GM06990 (cell line): ENCODE data around the gene C1orf167.

ENCODE experiments used
- DNase-seq: peaks from one replicate; pipeline ENCODE4 v3.0.0-alpha.2; 2011; ENCODE audit not compliant: insufficient read length; ENCODE audit errors: extremely low read depth
- H3K27me3 ChIP-seq: replicated peaks from 2 replicates; pipeline ENCODE4 v1.6.0; 2011; ENCODE audit warnings: low read length; ENCODE audit not compliant: control insufficient read depth, insufficient read depth
- H3K36me3 ChIP-seq: 2 replicates; pipeline ENCODE4 v1.5.1; 2011; ENCODE audit warnings: low read length; ENCODE audit not compliant: control insufficient read depth, insufficient read depth
- H3K4me3 ChIP-seq: replicated peaks from 2 replicates; pipeline ENCODE4 v1.5.1; 2011; ENCODE audit warnings: low read depth, mild to moderate bottlenecking, control low read depth, low read length
- TF ChIP-seq, protein P1 (sequence below): IDR thresholded peaks from 2 replicates; pipeline ENCODE4 v1.5.1; 2011; ENCODE audit warnings: low read length, control low read depth, mild to moderate bottlenecking, inconsistent platforms; ENCODE audit not compliant: insufficient read depth, poor library complexity, severe bottlenecking

The C1orf167 gene

GRCh38 chr1:11725616-11726015 lies 36.4 kb upstream of the C1orf167 start:
- Histone ChIP-seq H3K27me3 (no peaks in the 10 kb centered on the region; the same call in 1 of the 2 replicates), H3K4me3 (no peak overlapping the region), H3K36me3 (no peaks in the 10 kb centered on the region)
- no peak for DNase-seq
- TF ChIP-seq, protein P1, sequence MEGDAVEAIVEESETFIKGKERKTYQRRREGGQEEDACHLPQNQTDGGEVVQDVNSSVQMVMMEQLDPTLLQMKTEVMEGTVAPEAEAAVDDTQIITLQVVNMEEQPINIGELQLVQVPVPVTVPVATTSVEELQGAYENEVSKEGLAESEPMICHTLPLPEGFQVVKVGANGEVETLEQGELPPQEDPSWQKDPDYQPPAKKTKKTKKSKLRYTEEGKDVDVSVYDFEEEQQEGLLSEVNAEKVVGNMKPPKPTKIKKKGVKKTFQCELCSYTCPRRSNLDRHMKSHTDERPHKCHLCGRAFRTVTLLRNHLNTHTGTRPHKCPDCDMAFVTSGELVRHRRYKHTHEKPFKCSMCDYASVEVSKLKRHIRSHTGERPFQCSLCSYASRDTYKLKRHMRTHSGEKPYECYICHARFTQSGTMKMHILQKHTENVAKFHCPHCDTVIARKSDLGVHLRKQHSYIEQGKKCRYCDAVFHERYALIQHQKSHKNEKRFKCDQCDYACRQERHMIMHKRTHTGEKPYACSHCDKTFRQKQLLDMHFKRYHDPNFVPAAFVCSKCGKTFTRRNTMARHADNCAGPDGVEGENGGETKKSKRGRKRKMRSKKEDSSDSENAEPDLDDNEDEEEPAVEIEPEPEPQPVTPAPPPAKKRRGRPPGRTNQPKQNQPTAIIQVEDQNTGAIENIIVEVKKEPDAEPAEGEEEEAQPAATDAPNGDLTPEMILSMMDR, result no peak

DNA sequence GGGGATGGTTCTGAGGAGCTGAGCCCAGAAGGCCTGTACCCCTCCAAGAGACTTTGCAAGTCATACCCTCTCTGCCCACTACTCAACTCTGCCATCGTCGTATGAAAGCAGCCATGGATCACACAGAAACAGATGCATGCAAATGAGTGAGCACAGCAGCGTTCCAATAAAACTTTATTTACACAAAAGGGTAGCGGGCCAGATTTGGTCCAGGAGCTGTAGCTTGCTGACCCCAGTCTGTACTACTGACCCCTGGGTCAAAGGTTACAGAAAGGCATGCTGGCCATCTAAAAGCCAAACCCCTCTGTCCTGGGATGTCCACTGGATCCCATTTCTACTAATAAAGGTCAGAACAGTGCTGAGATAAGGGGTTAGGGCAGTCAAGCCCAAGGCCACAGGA lies 34.9 kb upstream of the C1orf167 start:
- no peaks in the 10 kb centered on the region for H3K36me3 ChIP-seq

GRCh38 chr1:11728126-11728806 lies 33.7 kb upstream of the C1orf167 start:
- Histone ChIP-seq H3K4me3 (no peak overlapping the region), H3K36me3 (no peaks in the 10 kb centered on the region), H3K27me3 (no peaks in the 10 kb centered on the region)
- no peak for DNase-seq
- TF ChIP-seq, protein P1, result no peak

More for the DNA sequence above, 34.9 kb upstream of the C1orf167 start:
- H3K27me3 ChIP-seq, result no peaks in the 10 kb centered on the region; the same call in 1 of the 2 replicates
- TF ChIP-seq, protein P1, result no peak
- no peak overlapping the region for H3K4me3 ChIP-seq
- DNase-seq, result no peak

GRCh38 chr1:11729155-11729497 lies 32.9 kb upstream of the C1orf167 start:
- DNase-seq, result no peak
- H3K4me3 ChIP-seq, result no peak overlapping the region
- TF ChIP-seq, protein P1, result no peak
- H3K36me3 ChIP-seq, result no peaks in the 10 kb centered on the region
- no peaks in the 10 kb centered on the region for H3K27me3 ChIP-seq

DNA sequence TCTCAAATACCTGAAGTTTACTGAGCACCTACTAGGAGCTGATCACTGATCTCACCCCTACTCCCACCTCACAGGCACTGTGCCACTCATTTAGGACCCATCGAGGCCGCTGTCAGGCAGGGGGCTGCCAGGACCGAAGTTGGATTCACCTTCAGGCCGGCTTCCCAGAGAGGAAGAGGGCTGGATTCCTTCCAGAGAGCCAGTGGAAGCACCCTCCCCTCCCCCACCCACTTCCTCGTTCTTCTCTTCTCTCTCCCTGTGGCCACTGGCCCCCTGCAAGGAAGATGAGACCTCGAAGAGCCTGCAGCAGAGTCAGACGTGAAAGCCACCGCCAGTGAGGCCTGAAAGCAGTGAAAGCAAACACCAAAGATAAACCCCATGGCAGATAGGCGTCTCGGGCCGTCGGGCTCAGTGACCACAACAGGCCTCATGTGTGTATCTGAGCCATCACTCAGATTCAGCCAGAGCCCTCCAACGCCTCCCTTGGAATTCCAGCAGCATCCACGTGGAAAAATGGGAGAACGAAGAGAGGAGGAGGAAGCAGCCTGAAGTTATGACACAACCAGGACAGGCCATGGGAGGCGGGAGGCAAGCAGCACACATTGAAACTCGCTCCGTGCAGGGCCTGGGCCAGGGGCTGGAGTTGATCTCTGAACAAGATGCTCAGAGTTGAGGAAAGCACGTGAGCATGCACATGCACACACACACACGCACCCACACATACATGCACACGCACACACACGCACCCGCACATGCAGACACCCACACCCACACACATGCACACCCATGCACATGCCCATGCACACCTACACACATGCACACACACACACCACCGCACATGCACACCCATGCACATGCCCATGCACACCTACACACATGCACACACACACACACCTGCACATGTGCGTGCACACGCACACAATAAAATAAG lies 32.2 kb upstream of the C1orf167 start:
- TF ChIP-seq, protein P1, result no peak
- no peaks in the 10 kb centered on the region for H3K36me3 ChIP-seq
- no peak for DNase-seq
- no peaks in the 10 kb centered on the region for H3K27me3 ChIP-seq
- no peak overlapping the region for H3K4me3 ChIP-seq
